Activated CD4-positive, alpha-beta T cell treated with anti-CD3 and anti-CD28 coated beads for 36 hours (primary cell): ENCODE data around the gene PLCB1. TPM values are rescaled to one million over a fixed set of nuclear protein-coding genes. Genes with fewer than 3 reads are reported as not detected.

Experiments used
- ATAC-seq: fragments of 200-7000 bp; cut with Tn5 transposase; one replicate; pipeline ENCODE4 v1.10.0; 2021; ENCODE audit warnings: mild to moderate bottlenecking, moderate library complexity
- CTCF ChIA-PET: fragments of 350-600 bp; sonication (Branson Sonifier 250); formaldehyde crosslinking; loops from one replicate; lab custom pipeline; 2021; ENCODE audit warnings: antibody characterized with exemption; lab: Charles Lee
- POLR2A ChIA-PET: fragments of 350-600 bp; sonication (Branson Sonifier 250); formaldehyde crosslinking; loops from one replicate; lab custom pipeline; 2021; ENCODE audit warnings: antibody characterized with exemption, inconsistent platforms; lab: Charles Lee
- DNase-seq: peaks from one replicate; pipeline ENCODE4 v3.0.0-alpha.2; 2020
- H3K27ac Mint-ChIP-seq: one replicate; pipeline ENCODE4 v1.8.0; 2021; ENCODE audit warnings: mixed read lengths
- H3K27me3 Mint-ChIP-seq: one replicate; pipeline ENCODE4 v1.8.0; 2021; ENCODE audit warnings: mixed read lengths
- H3K36me3 Mint-ChIP-seq: one replicate; pipeline ENCODE4 v1.8.0; 2021; ENCODE audit warnings: low read depth, mixed read lengths
- H3K4me1 Mint-ChIP-seq: one replicate; pipeline ENCODE4 v1.8.0; 2021; ENCODE audit warnings: mixed read lengths
- H3K4me3 Mint-ChIP-seq: one replicate; pipeline ENCODE4 v1.8.0; 2021; ENCODE audit warnings: mild to moderate bottlenecking, moderate library complexity, mixed read lengths
- H3K9me3 Mint-ChIP-seq: one replicate; pipeline ENCODE4 v1.8.0; 2021; ENCODE audit warnings: low read depth, mixed read lengths
- intact Hi-C, 2 experiments: fragments of 100-400 bp; cut with DNase I in 1 of 2; cut with micrococcal nuclease in 1 of 2; formaldehyde crosslinking; loops; one replicate each; pipeline versions ENCODE4 v1.14.2 to v1.15.1; 2022 to 2024; cut with DNase I, micrococcal nuclease
- total RNA-seq, 2 experiments: library from RNA; stranded (reverse); gene quantifications; one replicate each; pipeline ENCODE4 v1.2.3, GENCODE V29; 2021

PLCB1 gene
- total RNA-seq, 2 experiments from 2014 or later = 1.4 to 1.5 TPM

DNA sequence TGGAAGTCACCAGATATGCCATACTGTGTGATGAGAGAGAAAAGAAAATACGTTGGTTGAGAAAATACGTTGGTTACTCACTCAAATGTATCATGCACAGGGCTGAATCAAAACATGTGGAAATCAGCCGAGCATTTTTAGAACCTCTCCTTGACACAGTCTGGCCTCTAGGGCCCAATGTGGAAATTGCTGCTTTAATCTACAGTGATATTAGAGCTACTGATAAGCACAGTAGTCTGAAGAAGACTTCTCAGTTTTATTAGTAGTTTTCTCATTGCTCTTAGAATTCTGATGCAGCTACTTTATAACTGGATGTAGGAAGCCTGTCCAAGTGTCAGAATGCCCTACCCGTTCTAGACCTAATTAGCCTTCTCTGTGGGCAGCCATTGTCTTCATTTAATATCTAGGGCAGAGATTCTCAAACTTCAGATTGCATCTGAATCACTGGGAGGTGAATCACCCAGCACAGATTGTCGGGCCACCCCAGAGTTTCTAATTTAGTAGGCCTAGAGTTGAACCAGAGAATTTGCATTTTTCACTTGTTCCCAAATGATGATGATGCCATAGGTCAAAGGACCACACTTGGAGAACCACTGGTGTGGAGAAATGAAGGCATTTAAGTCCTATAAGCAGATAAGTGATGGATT lies 229.1 kb downstream of the PLCB1 start:
- ChIA-PET CTCF (interaction anchor here (0.9 to 1.3 kb wide), 4 partner anchors 31 to 361 kb away, joined by 3 to 5 read pairs (median 3); no protein-coding TSS in a partner anchor), POLR2A (interaction anchor here (0.5 kb wide), 1 partner anchor 174 kb away, joined by 3 read pairs; no protein-coding TSS in a partner anchor)
- H3K9me3 Mint-ChIP-seq = no peaks in the 10 kb centered on the region
- H3K27ac Mint-ChIP-seq = no peak overlapping the region
- peak; percentile 51 for DNase-seq
- no peaks in the 10 kb centered on the region for H3K27me3 Mint-ChIP-seq
- no peak overlapping the region for H3K4me3 Mint-ChIP-seq
- intact Hi-C loops = no loop called here
- H3K36me3 Mint-ChIP-seq = no peaks in the 10 kb centered on the region
- peaks cover 9% of the 10 kb centered on the region for H3K4me1 Mint-ChIP-seq
- peak; percentile 90 for ATAC-seq

DNA sequence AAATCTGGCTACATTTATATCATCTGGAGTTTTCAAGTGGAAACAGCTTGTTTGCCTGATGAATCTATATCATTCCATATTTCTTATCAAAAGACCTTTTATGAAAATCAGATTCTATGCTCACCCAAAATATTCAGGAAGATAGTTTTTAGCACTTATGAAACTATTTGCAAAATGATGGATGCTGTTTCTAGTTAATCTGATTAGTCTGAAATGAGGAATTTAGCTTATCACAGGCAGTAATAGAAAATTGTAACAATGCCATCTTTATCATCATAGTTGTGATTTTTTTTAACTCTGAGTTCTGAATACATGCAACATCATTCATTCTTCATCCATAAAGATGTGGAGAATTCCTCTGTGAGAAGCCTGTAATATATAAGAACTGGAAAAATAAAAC lies 229.7 kb downstream of the PLCB1 start:
- Mint-ChIP-seq H3K27me3 (no peaks in the 10 kb centered on the region), H3K9me3 (no peaks in the 10 kb centered on the region), H3K4me1 (peaks cover 9% of the 10 kb centered on the region), H3K36me3 (no peaks in the 10 kb centered on the region), H3K27ac (no peak overlapping the region), H3K4me3 (no peak overlapping the region)
- ChIA-PET CTCF (interaction anchor here (1.2 to 1.3 kb wide), 2 partner anchors 180 to 360 kb away, joined by 3 read pairs; no protein-coding TSS in a partner anchor), POLR2A (no interaction called here)
- no peak for ATAC-seq
- intact Hi-C loops = no loop called here
- no peak for DNase-seq

DNA sequence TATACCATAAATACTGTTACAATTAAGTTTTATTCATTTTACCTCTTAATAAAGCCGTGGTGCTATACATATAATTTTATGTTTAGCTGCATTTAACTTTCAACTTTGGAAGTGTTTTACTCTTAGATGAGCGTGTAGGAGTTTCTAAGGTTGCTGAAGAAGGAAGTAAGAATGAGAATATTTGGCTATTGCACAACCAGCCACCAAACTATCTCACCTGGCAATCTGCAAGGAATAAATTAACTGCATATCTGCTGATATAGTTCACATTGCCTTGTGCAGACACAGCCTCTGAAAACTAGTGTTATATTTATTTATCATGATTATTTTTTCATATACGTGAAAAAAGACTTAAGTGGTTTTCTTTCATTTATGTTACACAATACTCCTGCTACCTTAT lies 230.4 kb downstream of the PLCB1 start:
- no peaks in the 10 kb centered on the region for H3K36me3 Mint-ChIP-seq
- ChIA-PET CTCF (no interaction called here), POLR2A (no interaction called here)
- intact Hi-C loops = no loop called here
- H3K4me1 Mint-ChIP-seq = peaks cover 9% of the 10 kb centered on the region
- H3K27me3 Mint-ChIP-seq = no peaks in the 10 kb centered on the region
- ATAC-seq = no peak
- H3K4me3 Mint-ChIP-seq = no peak overlapping the region
- H3K9me3 Mint-ChIP-seq = no peaks in the 10 kb centered on the region
- DNase-seq = no peak
- H3K27ac Mint-ChIP-seq = no peak overlapping the region

DNA sequence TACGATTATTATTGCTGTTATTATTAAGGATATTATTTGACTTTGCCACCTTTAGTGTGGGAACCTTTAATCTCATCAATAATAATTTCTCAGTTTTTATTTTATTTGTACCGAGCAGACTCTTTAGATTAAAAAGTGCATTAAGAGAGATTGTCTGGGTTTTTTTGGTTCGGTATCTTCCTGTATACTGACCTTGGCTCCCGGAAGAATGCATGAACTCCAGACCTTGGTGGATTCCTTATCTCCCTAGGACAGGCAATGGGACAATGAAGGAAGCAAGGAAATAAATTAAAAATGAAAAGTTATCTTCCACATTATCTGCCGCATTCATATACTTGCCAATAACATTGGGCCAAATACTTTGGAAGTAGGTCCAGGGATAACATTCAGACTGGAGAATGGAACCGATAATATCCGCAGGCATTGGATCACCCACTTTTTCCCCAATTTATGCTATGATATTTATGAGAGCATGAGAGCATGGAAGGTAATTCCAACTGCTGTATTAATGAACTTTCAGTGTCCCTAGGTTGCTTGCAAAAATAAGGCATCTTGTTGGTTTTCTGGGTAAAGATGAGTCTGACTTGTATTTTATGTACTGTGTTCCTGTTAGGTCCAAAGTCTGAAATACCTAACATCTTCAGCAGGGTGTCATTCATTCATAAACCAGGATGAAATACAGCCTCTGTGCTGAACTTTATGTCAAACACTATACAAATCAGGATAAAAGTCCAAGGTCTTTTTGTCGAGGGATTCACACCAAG lies 232.1 kb downstream of the PLCB1 start:
- no peaks in the 10 kb centered on the region for H3K9me3 Mint-ChIP-seq
- POLR2A ChIA-PET = no interaction called here
- intact Hi-C loops = no loop called here

DNA sequence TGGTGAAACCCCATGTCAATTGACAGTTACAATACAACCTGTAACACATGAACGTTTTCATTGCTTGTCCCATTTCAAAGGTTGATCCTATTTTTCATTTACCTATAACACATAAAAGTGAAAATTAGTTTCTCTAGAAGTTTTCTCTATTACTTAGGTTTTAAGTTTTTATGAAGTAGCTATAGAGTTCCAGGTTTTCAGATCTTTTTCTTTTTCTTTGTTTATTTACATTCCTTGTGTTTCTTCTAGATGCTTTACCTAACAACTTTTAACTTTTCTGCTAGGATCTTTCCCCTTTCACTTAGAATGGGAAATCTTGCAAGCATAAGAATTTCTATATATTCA lies 232.6 kb downstream of the PLCB1 start:
- Mint-ChIP-seq H3K9me3 (no peaks in the 10 kb centered on the region), H3K4me1 (peaks cover 14% of the 10 kb centered on the region), H3K4me3 (no peak overlapping the region), H3K27me3 (no peaks in the 10 kb centered on the region), H3K27ac (no peak overlapping the region), H3K36me3 (no peaks in the 10 kb centered on the region)
- CTCF ChIA-PET = interaction anchor here (1.0 kb wide), 1 partner anchor 24 kb away, joined by 4 read pairs; no protein-coding TSS in a partner anchor
- intact Hi-C loops = no loop called here
- POLR2A ChIA-PET = no interaction called here
- DNase-seq = no peak
- ATAC-seq = no peak

More for the DNA sequence above, 232.1 kb downstream of the PLCB1 start:
- CTCF ChIA-PET = interaction anchor here (1.0 kb wide), 1 partner anchor 24 kb away, joined by 4 read pairs; no protein-coding TSS in a partner anchor
- DNase-seq (no peak), ATAC-seq (no peak)
- Mint-ChIP-seq H3K27me3 (no peaks in the 10 kb centered on the region), H3K27ac (no peak overlapping the region), H3K36me3 (no peaks in the 10 kb centered on the region), H3K4me1 (peaks cover 13% of the 10 kb centered on the region), H3K4me3 (no peak overlapping the region)

DNA sequence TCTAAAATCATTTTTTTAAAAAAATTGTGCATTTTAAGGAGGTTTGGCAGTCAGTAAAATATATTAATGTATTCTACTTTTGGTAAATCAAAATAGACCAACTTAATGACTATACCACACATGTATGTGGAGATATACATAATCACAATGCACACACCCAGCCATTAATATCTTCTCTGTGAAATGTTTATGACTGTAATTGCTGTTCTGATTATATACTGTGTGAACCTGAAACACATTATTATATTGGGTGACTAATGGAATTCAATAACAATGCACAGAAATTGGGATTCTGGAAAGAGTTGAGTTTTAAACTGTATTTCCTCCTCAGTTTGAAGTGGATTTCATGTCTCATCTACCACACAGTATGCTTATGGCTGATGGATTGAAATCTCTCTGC lies 233.6 kb downstream of the PLCB1 start:
- ATAC-seq = no peak
- no peaks in the 10 kb centered on the region for H3K36me3 Mint-ChIP-seq
- intact Hi-C loops = no loop called here
- no peak for DNase-seq
- no peak overlapping the region for H3K4me3 Mint-ChIP-seq
- H3K27me3 Mint-ChIP-seq = no peaks in the 10 kb centered on the region
- ChIA-PET POLR2A (no interaction called here), CTCF (no interaction called here)
- peaks cover 14% of the 10 kb centered on the region for H3K4me1 Mint-ChIP-seq
- H3K9me3 Mint-ChIP-seq = no peaks in the 10 kb centered on the region
- H3K27ac Mint-ChIP-seq = no peak overlapping the region

DNA sequence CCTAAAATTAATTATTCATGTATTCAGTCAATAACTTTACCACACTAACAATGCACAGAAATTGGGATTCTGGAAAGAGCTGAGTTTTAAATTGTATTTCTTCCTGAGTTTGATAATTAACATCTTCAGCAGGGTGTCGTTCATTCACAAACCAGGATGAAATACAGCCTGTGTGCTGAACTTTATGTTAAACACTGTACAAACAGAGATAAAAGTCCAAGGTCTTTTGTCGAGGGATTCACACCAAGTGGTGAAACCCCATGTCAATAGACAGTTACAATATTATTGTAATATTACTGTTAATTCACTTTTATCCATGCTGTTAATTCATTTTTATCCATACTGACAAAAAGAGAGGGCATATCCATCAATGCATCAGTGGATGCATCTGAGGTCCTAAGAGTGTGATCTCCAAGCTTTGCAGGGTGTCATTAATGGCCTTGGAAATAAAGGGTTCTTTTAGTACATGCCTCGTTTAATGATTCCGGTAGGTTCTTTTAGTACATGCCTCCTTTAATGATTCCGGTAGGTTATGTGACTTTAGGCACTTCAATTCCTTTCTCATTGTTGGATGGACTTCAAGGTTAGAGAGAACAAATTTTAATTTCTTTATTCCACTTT lies 234.3 kb downstream of the PLCB1 start:
- no peaks in the 10 kb centered on the region for H3K9me3 Mint-ChIP-seq
- peaks cover 9% of the 10 kb centered on the region for H3K4me1 Mint-ChIP-seq
- POLR2A ChIA-PET = no interaction called here
- H3K4me3 Mint-ChIP-seq = no peak overlapping the region
- no peak for DNase-seq
- no peak for ATAC-seq
- H3K36me3 Mint-ChIP-seq = no peaks in the 10 kb centered on the region
- intact Hi-C loops = no loop called here
- CTCF ChIA-PET = no interaction called here
- no peak overlapping the region for H3K27ac Mint-ChIP-seq
- H3K27me3 Mint-ChIP-seq = no peaks in the 10 kb centered on the region

DNA sequence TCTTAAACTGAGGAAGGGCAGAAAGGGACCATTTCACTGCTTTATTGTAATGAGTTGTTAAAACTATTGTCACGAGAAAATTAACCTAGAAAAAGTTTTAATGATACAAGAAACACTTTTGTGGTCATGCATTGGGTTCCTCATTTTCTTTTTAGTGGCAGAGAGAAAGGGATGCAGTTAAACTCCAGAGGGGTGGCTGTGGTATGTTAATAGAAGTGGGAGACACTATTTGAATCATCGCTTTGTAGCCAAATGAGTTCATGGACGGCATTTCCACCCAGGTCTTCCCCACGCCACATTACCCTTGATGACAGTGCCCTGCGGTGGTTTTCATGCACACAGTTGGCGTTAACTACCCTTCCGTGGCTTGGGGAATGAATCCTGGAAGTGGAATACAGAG lies 235.6 kb downstream of the PLCB1 start:
- no peak overlapping the region for H3K27ac Mint-ChIP-seq
- H3K4me3 Mint-ChIP-seq = no peak overlapping the region
- CTCF ChIA-PET = no interaction called here
- ATAC-seq (no peak), DNase-seq (no peak)
- intact Hi-C loops = no loop called here
- POLR2A ChIA-PET = no interaction called here
- no peaks in the 10 kb centered on the region for H3K9me3 Mint-ChIP-seq
- H3K36me3 Mint-ChIP-seq = no peaks in the 10 kb centered on the region
- H3K4me1 Mint-ChIP-seq = peaks cover 6% of the 10 kb centered on the region
- H3K27me3 Mint-ChIP-seq = no peaks in the 10 kb centered on the region

DNA sequence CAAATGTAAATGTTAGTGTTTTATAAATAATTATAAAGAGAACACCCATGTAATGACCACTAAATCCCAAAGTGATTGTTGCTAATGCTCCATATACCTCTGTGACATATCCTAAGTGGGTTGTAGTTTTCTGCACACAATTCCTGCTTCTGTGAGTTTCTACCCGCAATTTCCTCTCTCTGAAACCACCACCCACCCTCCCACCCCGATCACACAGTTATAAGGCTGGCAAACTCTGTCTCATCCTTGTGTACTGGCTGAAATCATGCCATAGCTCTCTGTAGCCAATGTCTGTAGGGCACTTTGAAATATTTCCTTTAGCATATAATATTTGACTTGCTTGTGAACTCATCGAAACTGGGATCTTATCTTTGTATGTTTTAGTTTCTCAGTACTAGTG lies 236.6 kb downstream of the PLCB1 start:
- intact Hi-C loops = no loop called here

DNA sequence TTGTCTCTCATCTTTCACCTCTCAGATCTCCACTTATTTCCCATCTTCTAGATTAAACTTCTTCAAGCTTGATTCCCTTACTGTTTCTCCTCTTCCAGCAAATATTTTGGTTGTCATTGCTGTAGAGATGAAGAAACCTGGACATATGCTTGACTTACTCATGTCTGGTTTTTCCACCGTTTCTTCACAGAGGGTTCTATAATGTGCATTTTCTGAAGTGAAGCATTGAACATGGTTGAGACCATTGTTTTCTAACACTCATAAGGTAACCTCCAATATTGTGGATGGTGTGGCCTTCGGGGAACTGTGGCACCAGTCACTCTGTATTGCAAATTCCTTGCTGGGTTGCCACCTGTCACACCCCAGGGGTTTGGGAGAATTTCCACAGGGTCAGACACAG lies 237.2 kb downstream of the PLCB1 start:
- ATAC-seq (no peak), DNase-seq (no peak)
- ChIA-PET POLR2A (no interaction called here), CTCF (no interaction called here)
- H3K27ac Mint-ChIP-seq = no peak overlapping the region
- H3K4me3 Mint-ChIP-seq = no peak overlapping the region
- intact Hi-C loops = no loop called here
- H3K4me1 Mint-ChIP-seq = peaks cover 6% of the 10 kb centered on the region
- H3K9me3 Mint-ChIP-seq = no peaks in the 10 kb centered on the region
- no peaks in the 10 kb centered on the region for H3K27me3 Mint-ChIP-seq
- no peaks in the 10 kb centered on the region for H3K36me3 Mint-ChIP-seq

More for the DNA sequence above, 236.6 kb downstream of the PLCB1 start:
- no peaks in the 10 kb centered on the region for H3K9me3 Mint-ChIP-seq
- no peaks in the 10 kb centered on the region for H3K36me3 Mint-ChIP-seq
- H3K27me3 Mint-ChIP-seq = no peaks in the 10 kb centered on the region
- CTCF ChIA-PET = no interaction called here
- no peak overlapping the region for H3K27ac Mint-ChIP-seq
- POLR2A ChIA-PET = no interaction called here
- DNase-seq (no peak), ATAC-seq (no peak)
- H3K4me3 Mint-ChIP-seq = no peak overlapping the region
- peaks cover 6% of the 10 kb centered on the region for H3K4me1 Mint-ChIP-seq

DNA sequence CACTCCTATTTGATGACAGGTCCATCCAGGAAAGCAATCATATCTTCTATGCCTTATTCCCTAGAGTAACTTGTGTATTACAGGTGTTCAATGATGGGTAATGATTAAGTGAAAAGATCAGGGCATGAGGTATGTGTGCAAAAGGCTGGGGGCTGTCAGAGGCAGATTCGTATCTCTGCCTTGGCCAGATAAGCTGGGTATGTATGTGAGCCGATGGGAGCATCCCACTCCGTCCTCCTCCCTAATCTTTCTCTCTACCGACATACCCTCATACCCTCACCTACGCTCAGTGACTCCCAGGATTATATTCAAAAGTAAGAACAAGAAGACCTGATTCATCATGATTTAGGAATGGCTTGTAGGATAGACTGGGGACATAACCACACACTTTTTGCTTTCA lies 238.7 kb downstream of the PLCB1 start:
- intact Hi-C loops = no loop called here
- POLR2A ChIA-PET = no interaction called here
- Mint-ChIP-seq H3K27me3 (no peaks in the 10 kb centered on the region), H3K27ac (no peak overlapping the region), H3K4me3 (no peak overlapping the region), H3K36me3 (no peaks in the 10 kb centered on the region), H3K9me3 (no peaks in the 10 kb centered on the region), H3K4me1 (peaks cover 6% of the 10 kb centered on the region)
- no peak for DNase-seq
- no peak for ATAC-seq
- CTCF ChIA-PET = no interaction called here
